HUES64 (cell line): Measurements from ENCODE around the gene PFDN1.

ENCODE experiments used
- H3K27ac ChIP-seq: 2 replicates; pipeline ENCODE4 v1.7.0; 2013; ENCODE audit warnings: low read depth, low read length, inconsistent platforms
- H3K27me3 ChIP-seq: 2 replicates; pipeline ENCODE4 v1.6.1; 2013; ENCODE audit warnings: mild to moderate bottlenecking, low read length; ENCODE audit not compliant: insufficient read depth
- H3K36me3 ChIP-seq: 2 replicates; pipeline ENCODE4 v1.6.1; 2013; ENCODE audit warnings: mild to moderate bottlenecking, low read length; ENCODE audit not compliant: insufficient read depth
- H3K4me1 ChIP-seq: 2 replicates; pipeline ENCODE4 v1.6.1; 2013; ENCODE audit warnings: mild to moderate bottlenecking, low read length, moderate library complexity; ENCODE audit not compliant: insufficient read depth
- H3K4me3 ChIP-seq: 2 replicates; pipeline ENCODE4 v1.5.1; 2013; ENCODE audit warnings: mild to moderate bottlenecking, low read length, moderate library complexity
- H3K9ac ChIP-seq: 2 replicates; pipeline ENCODE4 v1.6.1; 2013; ENCODE audit warnings: mild to moderate bottlenecking, low read depth, low read length
- H3K9me3 ChIP-seq: 2 replicates; pipeline ENCODE4 v1.6.1; 2013; ENCODE audit warnings: low read depth, low read length; ENCODE audit not compliant: insufficient read depth
- WGBS: fragments of 150-250, 120-280 bp; methylation state at CpG from one replicate; pipeline ENCODE4 v1.1.7; 2013; ENCODE audit warnings: missing lambda C conversion rate; 5-methylcytosine and 5-hydroxymethylcytosine counted together

Gene PFDN1

GRCh38 chr5:140327589-140327988 lies 24.7 kb upstream of the PFDN1 start:
- WGBS, result 54% methylated on average over 2 of the region's 2 CpGs

GRCh38 chr5:140325486-140325885 lies 22.6 kb upstream of the PFDN1 start:
- Histone ChIP-seq H3K4me1 (peaks cover 22% of the 10 kb centered on the region), H3K27me3 (no peaks in the 10 kb centered on the region), H3K4me3 (no peak overlapping the region), H3K9me3 (no peaks in the 10 kb centered on the region), H3K36me3 (no peaks in the 10 kb centered on the region), H3K27ac (no peak overlapping the region), H3K9ac (no peak overlapping the region)
- 94% methylated on average over 3 of the region's 3 CpGs for WGBS

More at GRCh38 chr5:140327589-140327988, 24.7 kb upstream of the PFDN1 start:
- Histone ChIP-seq H3K4me1 (peaks cover 22% of the 10 kb centered on the region), H3K27me3 (no peaks in the 10 kb centered on the region), H3K36me3 (no peaks in the 10 kb centered on the region), H3K27ac (peak overlapping the region; percentile 13; the same call in 1 of the 2 replicates), H3K9me3 (no peaks in the 10 kb centered on the region), H3K9ac (no peak overlapping the region), H3K4me3 (no peak overlapping the region)

GRCh38 chr5:140324617-140325241 lies 21.8 kb upstream of the PFDN1 start:
- Histone ChIP-seq H3K27ac (no peak overlapping the region), H3K9me3 (no peaks in the 10 kb centered on the region), H3K9ac (no peak overlapping the region), H3K4me1 (peaks cover 22% of the 10 kb centered on the region), H3K4me3 (no peak overlapping the region), H3K27me3 (no peaks in the 10 kb centered on the region), H3K36me3 (no peaks in the 10 kb centered on the region)
- 80% methylated on average over 1 of the region's 1 CpG for WGBS

- Histone ChIP-seq H3K27me3 (no peaks in the 10 kb centered on the region), H3K36me3 (no peaks in the 10 kb centered on the region), H3K4me1 (peaks cover 22% of the 10 kb centered on the region), H3K27ac (no peak overlapping the region), H3K4me3 (no peak overlapping the region), H3K9ac (no peak overlapping the region), H3K9me3 (no peaks in the 10 kb centered on the region)
- 85% methylated on average over 5 of the region's 5 CpGs for WGBS
Observed at GRCh38 chr5:140324041-140324600, 21.2 kb upstream of the PFDN1 start.

GRCh38 chr5:140322751-140323731 lies 20.1 kb upstream of the PFDN1 start:
- Histone ChIP-seq H3K36me3 (no peaks in the 10 kb centered on the region), H3K4me1 (peaks cover 18% of the 10 kb centered on the region), H3K27ac (no peak overlapping the region), H3K9ac (0 out of 2 replicates have a peak overlapping the region, but pooled peaks have one; percentile 3), H3K4me3 (no peak overlapping the region), H3K27me3 (no peaks in the 10 kb centered on the region), H3K9me3 (no peaks in the 10 kb centered on the region)
- 77% methylated on average over 8 of the region's 9 CpGs for WGBS

GRCh38 chr5:140321796-140322195 lies 18.9 kb upstream of the PFDN1 start:
- Histone ChIP-seq H3K4me3 (no peak overlapping the region), H3K9ac (no peak overlapping the region), H3K4me1 (peaks cover 10% of the 10 kb centered on the region; the same call in 1 of the 2 replicates), H3K27me3 (no peaks in the 10 kb centered on the region), H3K36me3 (no peaks in the 10 kb centered on the region), H3K27ac (no peak overlapping the region), H3K9me3 (no peaks in the 10 kb centered on the region)
- 94% methylated on average over 2 of the region's 2 CpGs for WGBS

GRCh38 chr5:140319833-140320232 lies 16.9 kb upstream of the PFDN1 start:
- H3K4me3 ChIP-seq, result no peak overlapping the region
- H3K27me3 ChIP-seq, result no peaks in the 10 kb centered on the region
- peaks cover 10% of the 10 kb centered on the region; the same call in 1 of the 2 replicates for H3K4me1 ChIP-seq
- no peaks in the 10 kb centered on the region for H3K9me3 ChIP-seq
- WGBS, result 100% methylated on average over 1 of the region's 1 CpG
- no peaks in the 10 kb centered on the region for H3K36me3 ChIP-seq
- no peak overlapping the region for H3K9ac ChIP-seq
- H3K27ac ChIP-seq, result no peak overlapping the region

- Histone ChIP-seq H3K4me3 (no peak overlapping the region), H3K9ac (no peak overlapping the region), H3K9me3 (no peaks in the 10 kb centered on the region), H3K36me3 (no peaks in the 10 kb centered on the region), H3K27me3 (no peaks in the 10 kb centered on the region), H3K27ac (no peak overlapping the region), H3K4me1 (peaks cover 10% of the 10 kb centered on the region; the same call in 1 of the 2 replicates)
- WGBS, result 94% methylated on average over 4 of the region's 4 CpGs
Observed at GRCh38 chr5:140318792-140319191, 15.9 kb upstream of the PFDN1 start.

GRCh38 chr5:140317859-140318258 lies 15.0 kb upstream of the PFDN1 start:
- 81% methylated on average over 5 of the region's 5 CpGs for WGBS
- Histone ChIP-seq H3K4me3 (no peak overlapping the region), H3K4me1 (peaks cover 2% of the 10 kb centered on the region; the same call in 1 of the 2 replicates), H3K9me3 (no peaks in the 10 kb centered on the region), H3K36me3 (no peaks in the 10 kb centered on the region), H3K9ac (no peak overlapping the region), H3K27me3 (no peaks in the 10 kb centered on the region), H3K27ac (no peak overlapping the region)

GRCh38 chr5:140312791-140313189 lies 9.9 kb upstream of the PFDN1 start:
- H3K9ac ChIP-seq, result no peak overlapping the region
- no peaks in the 10 kb centered on the region for H3K9me3 ChIP-seq
- 95% methylated on average over 7 of the region's 7 CpGs for WGBS
- no peak overlapping the region for H3K4me3 ChIP-seq
- no peak overlapping the region for H3K27ac ChIP-seq
- H3K36me3 ChIP-seq, result no peaks in the 10 kb centered on the region
- no peaks in the 10 kb centered on the region for H3K27me3 ChIP-seq
- H3K4me1 ChIP-seq, result peaks cover 14% of the 10 kb centered on the region; the same call in 1 of the 2 replicates
